Chondrocyte (in vitro differentiated cells): ENCODE measurements around the gene KIF2C. TPM values are rescaled to one million over a fixed set of nuclear protein-coding genes. Genes with fewer than 3 reads are reported as not detected.
A peak's percentile ranks its signal among the peaks of the same experiment; 100 is the strongest.
"Not testable (repeated sequence)": the region's sequence is repeated elsewhere in the genome, so short reads cannot be mapped to it uniquely, and the experiment has no call there.

Experiments used
- DNase-seq: peaks from one replicate; pipeline ENCODE4 v3.0.0; 2021; ENCODE audit warnings: mixed read lengths, low spot score
- H3K27ac Mint-ChIP-seq: one replicate; pipeline ENCODE4 v1.8.0; 2021; ENCODE audit warnings: mild to moderate bottlenecking, moderate library complexity, mixed read lengths; ENCODE audit not compliant: unreplicated experiment
- H3K27me3 Mint-ChIP-seq: 2 replicates; pipeline ENCODE4 v1.8.0; 2021; ENCODE audit warnings: low read depth, mixed read lengths
- H3K36me3 Mint-ChIP-seq: 2 replicates; pipeline ENCODE4 v1.8.0; 2021; ENCODE audit warnings: low read depth, mixed read lengths
- H3K4me1 Mint-ChIP-seq: 2 replicates; pipeline ENCODE4 v1.8.0; 2021; ENCODE audit warnings: low read depth, mild to moderate bottlenecking, mixed read lengths
- H3K4me3 Mint-ChIP-seq: one replicate; pipeline ENCODE4 v1.8.0; 2021; ENCODE audit warnings: mild to moderate bottlenecking, moderate library complexity, mixed read lengths; ENCODE audit not compliant: unreplicated experiment
- H3K9me3 Mint-ChIP-seq: 2 replicates; pipeline ENCODE4 v1.8.0; 2021; ENCODE audit warnings: low read depth, mixed read lengths
- total RNA-seq: library from RNA; stranded (reverse); gene quantifications from 3 replicates; pipeline ENCODE4 v1.2.1, GENCODE V29; 2021
- TF ChIP-seq, protein P1 (sequence below): fragments of 200-600 bp; sonication (generic); IDR thresholded peaks from 2 replicates; pipeline ENCODE4 v1.5.0; 2021; ENCODE audit warnings: antibody characterized with exemption, mild to moderate bottlenecking, moderate library complexity

The KIF2C gene
- total RNA-seq, 1 donor from 2014 or later, result 6.7 TPM

DNA sequence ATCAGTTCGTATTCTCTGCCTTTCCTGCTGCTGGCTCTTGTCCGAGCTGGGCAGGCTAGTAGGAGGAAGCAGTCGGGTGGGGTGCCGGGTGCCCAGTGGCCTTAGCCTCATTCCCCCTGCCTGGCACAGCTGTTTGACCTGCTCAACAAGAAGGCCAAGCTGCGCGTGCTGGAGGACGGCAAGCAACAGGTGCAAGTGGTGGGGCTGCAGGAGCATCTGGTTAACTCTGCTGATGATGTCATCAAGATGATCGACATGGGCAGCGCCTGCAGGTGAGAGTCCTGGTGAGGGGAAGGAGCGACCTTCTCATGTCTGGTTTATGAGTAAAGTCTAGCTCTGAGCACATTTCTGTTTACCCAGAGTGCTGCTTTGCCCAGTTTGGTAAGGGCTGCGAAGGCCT lies 19.4 kb downstream of the KIF2C start:
- Mint-ChIP-seq H3K4me1 (no peaks in the 10 kb centered on the region), H3K4me3 (no peak overlapping the region), H3K27ac (no peak overlapping the region), H3K36me3 (peaks cover 6% of the 10 kb centered on the region), H3K9me3 (no peaks in the 10 kb centered on the region), H3K27me3 (no peaks in the 10 kb centered on the region)
- DNase-seq, result no peak
- TF ChIP-seq, protein P1, sequence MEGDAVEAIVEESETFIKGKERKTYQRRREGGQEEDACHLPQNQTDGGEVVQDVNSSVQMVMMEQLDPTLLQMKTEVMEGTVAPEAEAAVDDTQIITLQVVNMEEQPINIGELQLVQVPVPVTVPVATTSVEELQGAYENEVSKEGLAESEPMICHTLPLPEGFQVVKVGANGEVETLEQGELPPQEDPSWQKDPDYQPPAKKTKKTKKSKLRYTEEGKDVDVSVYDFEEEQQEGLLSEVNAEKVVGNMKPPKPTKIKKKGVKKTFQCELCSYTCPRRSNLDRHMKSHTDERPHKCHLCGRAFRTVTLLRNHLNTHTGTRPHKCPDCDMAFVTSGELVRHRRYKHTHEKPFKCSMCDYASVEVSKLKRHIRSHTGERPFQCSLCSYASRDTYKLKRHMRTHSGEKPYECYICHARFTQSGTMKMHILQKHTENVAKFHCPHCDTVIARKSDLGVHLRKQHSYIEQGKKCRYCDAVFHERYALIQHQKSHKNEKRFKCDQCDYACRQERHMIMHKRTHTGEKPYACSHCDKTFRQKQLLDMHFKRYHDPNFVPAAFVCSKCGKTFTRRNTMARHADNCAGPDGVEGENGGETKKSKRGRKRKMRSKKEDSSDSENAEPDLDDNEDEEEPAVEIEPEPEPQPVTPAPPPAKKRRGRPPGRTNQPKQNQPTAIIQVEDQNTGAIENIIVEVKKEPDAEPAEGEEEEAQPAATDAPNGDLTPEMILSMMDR, result no peak

DNA sequence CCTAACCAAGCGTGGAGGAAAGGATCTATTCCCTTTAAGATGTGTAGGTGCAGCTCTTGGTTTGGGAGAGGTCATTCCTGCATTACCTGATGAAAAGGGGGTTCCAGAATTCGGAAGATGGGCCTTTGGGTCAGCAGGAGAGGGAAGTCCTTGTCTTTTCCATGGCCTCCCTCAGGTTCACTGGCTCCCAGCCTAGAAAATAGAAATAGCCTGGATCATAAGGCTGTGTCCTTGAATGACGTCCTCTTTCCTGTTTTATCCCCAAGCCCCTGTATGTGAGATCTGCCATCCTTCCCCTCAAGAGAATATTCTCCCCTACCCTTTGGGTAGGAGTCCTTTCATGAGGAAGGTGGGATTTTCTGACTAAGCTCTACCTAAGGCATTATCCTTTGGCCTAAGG lies 21.2 kb downstream of the KIF2C start:
- no peak overlapping the region for H3K4me3 Mint-ChIP-seq
- peaks cover 6% of the 10 kb centered on the region for H3K36me3 Mint-ChIP-seq

DNA sequence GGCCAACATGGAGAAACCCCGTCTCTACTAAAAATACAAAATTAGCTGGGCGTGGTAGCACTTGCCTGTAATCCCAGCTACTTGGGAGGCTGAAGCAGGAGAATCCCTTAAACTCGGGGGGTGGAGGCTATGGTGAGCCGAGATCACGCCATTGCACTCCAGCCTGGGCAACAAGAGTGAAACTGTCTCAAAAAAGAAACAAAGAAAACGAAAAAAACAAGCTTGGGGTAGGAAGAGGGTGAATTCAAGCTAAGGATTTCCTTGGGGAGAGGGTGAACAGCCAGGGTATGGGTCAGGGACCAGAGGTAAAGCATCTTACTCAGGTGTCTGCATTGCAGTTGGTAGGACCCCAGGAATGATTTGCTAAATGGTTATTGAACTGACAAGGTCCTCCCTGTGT lies 26.8 kb downstream of the KIF2C start:
- not testable (repeated sequence) for H3K9me3 Mint-ChIP-seq, H3K27me3 Mint-ChIP-seq, H3K27ac Mint-ChIP-seq, H3K36me3 Mint-ChIP-seq, H3K4me3 Mint-ChIP-seq, DNase-seq, H3K4me1 Mint-ChIP-seq

More for the DNA sequence above, 21.2 kb downstream of the KIF2C start:
- Mint-ChIP-seq H3K27me3 (no peaks in the 10 kb centered on the region), H3K27ac (no peak overlapping the region), H3K4me1 (no peaks in the 10 kb centered on the region), H3K9me3 (no peaks in the 10 kb centered on the region)
- no peak for DNase-seq
- TF ChIP-seq, protein P1, result no peak

GRCh38 chr1:44775078-44775929 lies 35.7 kb downstream of the KIF2C start, which contains the start of gene RPS8:
Gene RPS8, plus strand, starts transcription at chr1:44775540. Its CDS starts 57 bp downstream, at chr1:44775597.
- peak within 1 kb of the TSS; percentile 98 for H3K27ac Mint-ChIP-seq
- no peak for DNase-seq
- peaks cover 35% of the 10 kb centered on the region for H3K4me1 Mint-ChIP-seq
- no peaks in the 10 kb centered on the region for H3K27me3 Mint-ChIP-seq
- H3K4me3 Mint-ChIP-seq, result peak within 1 kb of the TSS; percentile 91
- peaks cover 20% of the 10 kb centered on the region for H3K36me3 Mint-ChIP-seq
- H3K9me3 Mint-ChIP-seq, result no peaks in the 10 kb centered on the region
- TF ChIP-seq, protein P1, result no peak

DNA sequence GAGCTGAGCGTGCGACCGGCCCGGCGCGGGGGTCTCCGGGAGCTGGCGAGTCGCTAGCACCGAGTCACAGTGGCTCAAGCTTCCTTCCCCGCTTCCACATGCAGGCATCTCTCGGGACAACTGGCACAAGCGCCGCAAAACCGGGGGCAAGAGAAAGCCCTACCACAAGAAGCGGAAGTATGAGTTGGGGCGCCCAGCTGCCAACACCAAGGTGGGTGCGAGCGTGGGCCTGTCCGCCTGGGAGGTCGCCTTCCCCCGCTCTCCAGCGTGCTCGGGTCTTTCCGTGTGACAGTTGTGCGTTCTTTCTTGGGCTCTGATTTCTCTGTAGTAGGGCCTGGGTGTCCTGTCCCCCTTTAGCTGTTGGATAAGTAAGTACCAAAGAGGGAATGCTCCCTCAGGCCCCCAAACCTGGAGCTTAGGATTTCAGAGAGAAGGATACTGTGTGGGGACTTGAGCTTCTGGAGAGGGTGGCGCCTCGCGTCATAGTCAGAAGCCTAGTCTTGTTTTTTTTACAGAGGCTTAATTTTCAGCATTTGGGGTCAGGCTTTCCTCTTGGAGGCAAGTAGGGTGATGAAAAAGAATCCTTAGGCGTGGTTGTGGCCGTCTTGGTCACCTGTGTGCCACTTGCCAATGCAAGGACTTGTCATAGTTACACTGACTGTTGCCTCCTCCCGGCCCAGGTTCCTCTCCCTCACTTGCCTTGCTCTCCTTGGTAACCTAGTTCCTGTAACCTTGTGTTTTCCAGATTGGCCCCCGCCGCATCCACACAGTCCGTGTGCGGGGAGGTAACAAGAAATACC lies 36.5 kb downstream of the KIF2C start:
- no peaks in the 10 kb centered on the region for H3K27me3 Mint-ChIP-seq
- H3K4me1 Mint-ChIP-seq, result peaks cover 35% of the 10 kb centered on the region
- H3K4me3 Mint-ChIP-seq, result peak overlapping the region; percentile 91
- peaks cover 22% of the 10 kb centered on the region for H3K36me3 Mint-ChIP-seq
- TF ChIP-seq, protein P1, result no peak
- H3K27ac Mint-ChIP-seq, result peak overlapping the region; percentile 87
- no peaks in the 10 kb centered on the region for H3K9me3 Mint-ChIP-seq
- no peak for DNase-seq
